Stimulated activated CD8-positive, alpha-beta memory T cell treated with anti-CD3 and anti-CD28 coated beads, Interleukin-12 subunit alpha, Interleukin-12 subunit beta, amount 100 ng/mL, for 4 hours (primary cell): ENCODE results near the gene TMTC3.

Source experiments
- DNase-seq: peaks from one replicate; pipeline ENCODE4 v3.0.0-alpha.2; 2020; ENCODE audit warnings: low read depth

TMTC3 gene

GRCh38 chr12:88227263-88227662 lies 85.2 kb downstream of the TMTC3 start:
- no peak for DNase-seq

- no peak for DNase-seq
Measured at GRCh38 chr12:88227871-88228270, 85.8 kb downstream of the TMTC3 start.

- DNase-seq = no peak
Measured at GRCh38 chr12:88228720-88229119, 86.6 kb downstream of the TMTC3 start.

GRCh38 chr12:88230271-88230670 lies 88.2 kb downstream of the TMTC3 start:
- no peak for DNase-seq

GRCh38 chr12:88235183-88235833 lies 93.2 kb downstream of the TMTC3 start:
- no peak for DNase-seq

- no peak for DNase-seq
Measured at GRCh38 chr12:88237954-88238353, 95.8 kb downstream of the TMTC3 start.

GRCh38 chr12:88238406-88238805 lies 96.3 kb downstream of the TMTC3 start:
- DNase-seq = no peak

- no peak for DNase-seq
Measured at GRCh38 chr12:88241862-88242570, 99.9 kb downstream of the TMTC3 start.

- no peak for DNase-seq
Measured at GRCh38 chr12:88242571-88242925, 100.4 kb downstream of the TMTC3 start.

GRCh38 chr12:88242939-88243338 lies 100.8 kb downstream of the TMTC3 start:
- no peak for DNase-seq

GRCh38 chr12:88243982-88244381 lies 101.9 kb downstream of the TMTC3 start:
- no peak for DNase-seq

- DNase-seq = no peak
Measured at GRCh38 chr12:88245905-88246304, 103.8 kb downstream of the TMTC3 start.

GRCh38 chr12:88247241-88247643 lies 105.1 kb downstream of the TMTC3 start:
- DNase-seq = no peak

GRCh38 chr12:88248606-88249005 lies 106.5 kb downstream of the TMTC3 start:
- DNase-seq = no peak
